HL-60/S4 treated with phorbol 12-myristate 13-acetate at 8.2 ng/mL for 4 days and 3 days (cell line): ENCODE data around the gene SLCO2B1.

Experiments
- in situ Hi-C: fragments of 300-500 bp; cut with MboI; formaldehyde crosslinking; loops from 2 replicates; pipeline ENCODE4 v1.15.0; 2022; ENCODE audit warnings: low sequenced_read_pairs

The SLCO2B1 gene

GRCh38 chr11:75242722-75243600 lies 92.1 kb downstream of the SLCO2B1 start:
- in situ Hi-C loops = loop anchor here (25.0 kb wide), 2 partner anchors 231 to 306 kb away; partner anchors contain the start of genes SPCS2 and XRRA1

- in situ Hi-C loops = loop anchor here (25.0 kb wide), 2 partner anchors 232 to 307 kb away; partner anchors contain the start of genes SPCS2 and XRRA1
Observed at GRCh38 chr11:75244052-75244814, 93.3 kb downstream of the SLCO2B1 start.

DNA sequence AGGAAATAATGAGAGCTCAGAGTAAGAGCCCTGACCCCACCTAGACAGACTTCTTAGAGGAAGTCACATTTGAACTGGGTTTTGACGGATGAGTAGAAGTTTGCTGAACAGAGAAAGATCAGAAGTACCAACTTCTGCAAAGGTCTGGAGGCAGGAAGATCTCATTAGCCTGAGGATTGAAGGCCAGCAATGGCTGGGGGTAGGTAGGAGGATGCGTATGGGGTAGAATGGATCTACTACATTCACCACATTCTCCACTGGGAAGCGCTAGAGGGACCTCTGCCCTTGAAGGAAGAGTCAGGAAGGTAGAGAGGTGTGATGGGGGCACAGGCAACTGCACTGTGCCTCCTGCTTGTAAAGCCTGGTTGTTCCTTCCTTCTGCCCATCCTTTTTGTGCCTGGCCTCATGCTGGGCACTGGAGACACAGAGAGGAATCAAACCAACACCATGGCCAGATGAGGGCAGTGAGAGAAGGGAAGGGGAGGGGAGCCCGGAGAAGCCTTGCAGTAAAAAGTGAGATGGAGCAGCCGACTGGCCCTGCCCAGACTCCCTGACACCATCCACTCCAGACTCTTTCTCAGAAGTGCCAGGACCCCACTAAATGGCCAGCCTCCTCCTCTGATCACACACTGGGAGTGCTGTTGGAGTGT lies 94.6 kb downstream of the SLCO2B1 start:
- in situ Hi-C loops = loop anchor here (25.0 kb wide), 2 partner anchors 233 to 308 kb away; partner anchors contain the start of genes SPCS2 and XRRA1

- in situ Hi-C loops = loop anchor here (25.0 kb wide), 2 partner anchors 234 to 309 kb away; partner anchors contain the start of genes SPCS2 and XRRA1
Observed at GRCh38 chr11:75246006-75246670, 95.2 kb downstream of the SLCO2B1 start.

GRCh38 chr11:75246671-75247350 lies 95.9 kb downstream of the SLCO2B1 start:
- in situ Hi-C loops = loop anchor here (25.0 kb wide), 2 partner anchors 235 to 310 kb away; partner anchors contain the start of genes SPCS2 and XRRA1

- in situ Hi-C loops = loop anchor here (25.0 kb wide), 2 partner anchors 237 to 312 kb away; partner anchors contain the start of genes SPCS2 and XRRA1
Observed at GRCh38 chr11:75248924-75249256, 98.0 kb downstream of the SLCO2B1 start.

- in situ Hi-C loops = loop anchor here (25.0 kb wide), 2 partner anchors 237 to 312 kb away; partner anchors contain the start of genes SPCS2 and XRRA1
Observed at GRCh38 chr11:75249704-75250103, 98.8 kb downstream of the SLCO2B1 start.

GRCh38 chr11:75254326-75254725 lies 103.4 kb downstream of the SLCO2B1 start:
- in situ Hi-C loops = no loop called here
